Mucosa of descending colon (tissue), 3 donors: ENCODE results near the gene TTC7B. TPM values are rescaled to one million over a fixed set of nuclear protein-coding genes. Genes with fewer than 3 reads are reported as not detected.

ENCODE experiments used
- ATAC-seq: fragments of 200-7000 bp; cut with Tn5 transposase; one replicate; pipeline ENCODE4 v1.9.1; 2020; ENCODE audit warnings: mild to moderate bottlenecking, moderate library complexity
- DNase-seq, 3 donors: peaks; one replicate each; pipeline ENCODE4 v3.0.0-alpha.2; 2020
- H3K36me3 ChIP-seq: fragments of 200-600 bp; one replicate; pipeline ENCODE4 v1.8.0; 2021; ENCODE audit warnings: low read depth, mild to moderate bottlenecking
- H3K4me1 ChIP-seq: fragments of 200-600 bp; one replicate; pipeline ENCODE4 v1.8.0; 2021; ENCODE audit warnings: low read depth, mild to moderate bottlenecking
- H3K4me3 ChIP-seq: fragments of 200-600 bp; one replicate; pipeline ENCODE4 v1.8.0; 2021; ENCODE audit warnings: mild to moderate bottlenecking
- H3K9me3 ChIP-seq: fragments of 200-600 bp; one replicate; pipeline ENCODE4 v1.8.0; 2021; ENCODE audit warnings: mild to moderate bottlenecking
- CTCF ChIP-seq: fragments of 200-600 bp; IDR thresholded peaks from one replicate; pipeline ENCODE4 v1.8.0; 2022; ENCODE audit warnings: antibody characterized with exemption, mild to moderate bottlenecking
- intact Hi-C, 2 donors: fragments of 100-400 bp; cut with DNase I in 1 of 2; cut with micrococcal nuclease in 1 of 2; formaldehyde crosslinking; loops; one replicate each; pipeline versions ENCODE4 v1.11.0 to v1.11.1; 2022; cut with DNase I, micrococcal nuclease
- total RNA-seq, 3 donors: library from RNA; stranded (reverse); fragmentation: NEBNext Ultra II Directional in 2 of 3; extraction: Animal tissue kit (Norgen Biotek cat#: 25700) in 2 of 3; gene quantifications; one replicate each; pipeline versions ENCODE4 v1.2.1 to v1.2.4, GENCODE V29; 2021 to 2023
- donor health status: DM: no; HTN: no; CAD: no; lungs with moderate emphysema.
- donor health status: DM: no; HTN: no; CAD: no.
- donor health status: DM: no; HTN: yes; CAD: no.

Gene TTC7B
- total RNA-seq, 3 donors from 2014 or later: 6.0 to 72.8 (median 10.0) TPM

- no peaks in the 10 kb centered on the region for H3K36me3 ChIP-seq
- H3K4me3 ChIP-seq: no peak overlapping the region
- intact Hi-C loops: no loop called here
- H3K4me1 ChIP-seq: no peaks in the 10 kb centered on the region
- no peaks in the 10 kb centered on the region for H3K9me3 ChIP-seq
- ATAC-seq (no peak), DNase-seq (no peak)
- TF ChIP-seq CTCF: no peak
Observed at GRCh38 chr14:90574188-90575131, 241.8 kb downstream of the TTC7B start.

GRCh38 chr14:90573385-90574105, 242.7 kb downstream of the TTC7B start:
- ATAC-seq (no peak), DNase-seq (no peak)
- H3K9me3 ChIP-seq: no peaks in the 10 kb centered on the region
- no peak overlapping the region for H3K4me3 ChIP-seq
- H3K36me3 ChIP-seq: no peaks in the 10 kb centered on the region
- no peaks in the 10 kb centered on the region for H3K4me1 ChIP-seq
- no peak for TF ChIP-seq CTCF
- intact Hi-C loops: no loop called here

GRCh38 chr14:90572441-90573150, 243.6 kb downstream of the TTC7B start:
- ATAC-seq (no peak), DNase-seq (no peak)
- Histone ChIP-seq H3K36me3 (no peaks in the 10 kb centered on the region), H3K4me1 (no peaks in the 10 kb centered on the region), H3K4me3 (no peak overlapping the region), H3K9me3 (no peaks in the 10 kb centered on the region)
- no peak for TF ChIP-seq CTCF
- intact Hi-C loops: no loop called here

- DNase-seq (no peak), ATAC-seq (no peak)
- no peak for TF ChIP-seq CTCF
- Histone ChIP-seq H3K4me1 (no peaks in the 10 kb centered on the region), H3K4me3 (no peak overlapping the region), H3K9me3 (no peaks in the 10 kb centered on the region), H3K36me3 (no peaks in the 10 kb centered on the region)
- intact Hi-C loops: no loop called here
Observed at GRCh38 chr14:90571149-90571947, 244.9 kb downstream of the TTC7B start.

GRCh38 chr14:90570461-90570860, 245.8 kb downstream of the TTC7B start:
- TF ChIP-seq CTCF: no peak
- Histone ChIP-seq H3K4me1 (no peaks in the 10 kb centered on the region), H3K9me3 (no peaks in the 10 kb centered on the region), H3K36me3 (no peaks in the 10 kb centered on the region), H3K4me3 (no peak overlapping the region)
- no peak for DNase-seq
- no peak for ATAC-seq
- intact Hi-C loops: no loop called here
